Measurements from ENCODE around the gene CEP63. TPM values are rescaled to one million over a fixed set of nuclear protein-coding genes. Genes with fewer than 3 reads are reported as not detected.

Gene CEP63
- total RNA-seq, 1 donor: 19.4 TPM

DNA sequence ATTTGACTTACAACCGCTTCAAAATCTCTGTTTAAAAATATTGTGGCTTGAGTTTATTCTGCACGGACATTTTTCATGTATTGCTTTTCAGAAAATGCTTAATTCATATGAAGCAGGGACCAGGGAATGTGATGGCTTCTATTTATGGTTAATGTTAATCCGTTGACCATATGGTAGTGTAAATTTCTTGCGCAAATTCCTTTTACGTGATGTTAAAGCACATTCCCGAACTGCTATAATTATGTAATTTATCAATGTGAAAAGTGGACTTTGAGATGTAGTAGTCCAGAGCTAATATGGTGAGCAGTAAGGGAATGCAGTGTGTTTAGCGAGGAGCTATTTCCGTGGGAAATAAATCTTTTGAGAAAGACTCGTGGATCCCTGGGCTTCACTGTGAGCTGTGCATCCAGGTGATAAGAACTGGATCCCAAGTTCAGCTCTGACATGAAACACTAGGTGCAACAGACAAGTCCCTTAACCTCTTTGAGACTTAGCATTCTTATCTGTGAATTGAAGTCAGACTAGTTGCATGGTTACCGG is 27.4 kb upstream of the CEP63 start:
- TF ChIP-seq, protein P1, sequence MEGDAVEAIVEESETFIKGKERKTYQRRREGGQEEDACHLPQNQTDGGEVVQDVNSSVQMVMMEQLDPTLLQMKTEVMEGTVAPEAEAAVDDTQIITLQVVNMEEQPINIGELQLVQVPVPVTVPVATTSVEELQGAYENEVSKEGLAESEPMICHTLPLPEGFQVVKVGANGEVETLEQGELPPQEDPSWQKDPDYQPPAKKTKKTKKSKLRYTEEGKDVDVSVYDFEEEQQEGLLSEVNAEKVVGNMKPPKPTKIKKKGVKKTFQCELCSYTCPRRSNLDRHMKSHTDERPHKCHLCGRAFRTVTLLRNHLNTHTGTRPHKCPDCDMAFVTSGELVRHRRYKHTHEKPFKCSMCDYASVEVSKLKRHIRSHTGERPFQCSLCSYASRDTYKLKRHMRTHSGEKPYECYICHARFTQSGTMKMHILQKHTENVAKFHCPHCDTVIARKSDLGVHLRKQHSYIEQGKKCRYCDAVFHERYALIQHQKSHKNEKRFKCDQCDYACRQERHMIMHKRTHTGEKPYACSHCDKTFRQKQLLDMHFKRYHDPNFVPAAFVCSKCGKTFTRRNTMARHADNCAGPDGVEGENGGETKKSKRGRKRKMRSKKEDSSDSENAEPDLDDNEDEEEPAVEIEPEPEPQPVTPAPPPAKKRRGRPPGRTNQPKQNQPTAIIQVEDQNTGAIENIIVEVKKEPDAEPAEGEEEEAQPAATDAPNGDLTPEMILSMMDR (IDR thresholded peaks at IDR 0.05; ENCODE audit: insufficient read depth, low read length): no peak
- no peak overlapping the region for H3K4me3 ChIP-seq (ENCODE audit: low read depth, low read length)
- DNase-seq (ENCODE audit: low read depth): no peak

DNA sequence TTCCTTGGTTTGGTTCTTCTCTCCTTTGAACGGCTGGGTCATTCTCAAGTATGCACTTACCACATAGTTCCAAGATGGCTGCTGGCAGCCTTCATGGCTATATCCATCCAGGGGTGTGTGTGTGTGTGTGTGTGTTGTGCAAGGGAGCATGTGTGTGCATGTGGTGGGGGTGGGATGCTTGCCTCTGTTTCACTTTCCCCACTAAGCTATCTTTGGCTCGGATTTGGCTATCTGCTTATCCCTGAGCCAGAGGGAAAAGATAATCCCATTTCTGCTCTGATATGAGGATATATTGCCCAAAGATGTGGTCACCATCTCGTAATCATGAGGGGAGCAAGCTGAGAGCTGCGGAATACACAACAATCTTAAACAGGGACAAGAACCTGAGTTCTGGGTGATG is 26.3 kb upstream of the CEP63 start:
- peak; percentile 49 for DNase-seq (ENCODE audit: low read depth)
- H3K4me3 ChIP-seq (ENCODE audit: low read depth, low read length): no peak overlapping the region
- TF ChIP-seq, protein P1 (IDR thresholded peaks at IDR 0.05; ENCODE audit: insufficient read depth, low read length): no peak

DNA sequence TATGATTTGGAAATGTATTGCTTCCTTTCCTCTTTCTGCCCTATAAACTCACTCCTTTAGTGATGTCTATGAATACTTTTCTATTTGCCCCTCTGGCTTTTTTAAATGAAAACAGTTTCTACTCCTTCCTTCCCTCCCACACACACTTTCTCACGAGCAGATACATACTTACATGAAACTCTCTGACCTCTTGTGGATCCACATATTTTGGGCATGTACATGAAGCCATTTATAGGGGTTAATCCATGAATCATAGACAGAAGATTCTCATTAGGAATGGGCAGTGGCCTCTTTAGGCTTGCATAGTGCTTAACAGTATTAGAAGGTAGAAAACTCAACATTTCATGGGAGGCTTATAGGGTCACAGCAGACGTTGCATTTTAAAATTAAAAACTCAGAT is 24.9 kb upstream of the CEP63 start:
- H3K4me3 ChIP-seq (ENCODE audit: low read depth, low read length): no peak overlapping the region
- peak; percentile 84 for DNase-seq (ENCODE audit: low read depth)
- TF ChIP-seq, protein P1 (IDR thresholded peaks at IDR 0.05; ENCODE audit: insufficient read depth, low read length): no peak

DNA sequence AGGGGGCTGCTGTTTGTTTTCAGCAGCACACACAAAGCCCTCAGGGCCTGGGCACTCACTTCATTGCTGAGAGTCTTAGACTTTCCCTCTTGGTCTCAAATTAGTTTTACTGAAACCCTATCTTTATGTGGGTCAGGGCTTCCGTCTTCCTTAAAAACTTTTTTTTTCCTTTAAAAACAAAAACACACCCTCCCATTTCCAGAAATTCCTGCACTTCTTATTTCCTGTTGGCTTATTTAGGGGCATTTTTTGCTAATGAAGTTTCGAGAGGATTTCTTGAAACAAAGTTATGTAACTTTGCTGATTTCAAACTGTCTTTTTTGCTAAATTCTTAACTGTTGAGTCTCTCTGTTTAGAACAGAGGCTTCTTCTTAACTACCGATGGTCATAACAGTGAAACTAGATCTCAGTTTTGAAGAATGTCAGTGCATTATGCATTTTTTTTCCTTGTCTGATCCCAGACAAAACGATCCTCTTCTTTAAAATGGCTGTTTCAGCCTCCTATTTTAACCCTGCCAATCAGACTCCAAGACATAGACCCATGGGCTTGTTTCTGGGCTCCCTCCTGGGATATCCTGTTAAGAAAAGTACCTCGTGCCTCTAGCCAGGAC is 23.4 kb upstream of the CEP63 start:
- H3K4me3 ChIP-seq (ENCODE audit: low read depth, low read length): no peak overlapping the region
- peak; percentile 81 for DNase-seq (ENCODE audit: low read depth)
- TF ChIP-seq, protein P1 (IDR thresholded peaks at IDR 0.05; ENCODE audit: insufficient read depth, low read length): no peak

DNA sequence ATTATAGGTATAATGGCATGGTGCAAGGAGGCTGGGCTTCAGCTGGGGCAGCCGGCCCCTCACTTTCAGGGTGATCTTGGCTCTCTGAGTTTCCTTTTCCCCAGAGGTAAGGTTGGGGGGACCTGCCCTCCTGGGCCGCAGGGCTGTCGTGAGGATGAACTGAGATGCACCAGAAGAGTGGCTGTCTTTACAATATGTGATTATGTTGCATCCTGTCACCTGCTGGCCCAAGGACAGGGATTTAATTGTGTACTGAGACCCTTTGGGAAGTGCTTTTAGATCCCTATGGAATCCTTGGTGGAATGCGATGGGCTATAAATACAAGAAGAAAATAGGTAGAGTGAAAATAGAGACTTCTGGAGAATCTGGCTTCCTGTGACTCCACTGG is 22.2 kb upstream of the CEP63 start:
- DNase-seq (ENCODE audit: low read depth): no peak
- TF ChIP-seq, protein P1 (IDR thresholded peaks at IDR 0.05; ENCODE audit: insufficient read depth, low read length): no peak
- H3K4me3 ChIP-seq (ENCODE audit: low read depth, low read length): peak overlapping the region; percentile 4

DNA sequence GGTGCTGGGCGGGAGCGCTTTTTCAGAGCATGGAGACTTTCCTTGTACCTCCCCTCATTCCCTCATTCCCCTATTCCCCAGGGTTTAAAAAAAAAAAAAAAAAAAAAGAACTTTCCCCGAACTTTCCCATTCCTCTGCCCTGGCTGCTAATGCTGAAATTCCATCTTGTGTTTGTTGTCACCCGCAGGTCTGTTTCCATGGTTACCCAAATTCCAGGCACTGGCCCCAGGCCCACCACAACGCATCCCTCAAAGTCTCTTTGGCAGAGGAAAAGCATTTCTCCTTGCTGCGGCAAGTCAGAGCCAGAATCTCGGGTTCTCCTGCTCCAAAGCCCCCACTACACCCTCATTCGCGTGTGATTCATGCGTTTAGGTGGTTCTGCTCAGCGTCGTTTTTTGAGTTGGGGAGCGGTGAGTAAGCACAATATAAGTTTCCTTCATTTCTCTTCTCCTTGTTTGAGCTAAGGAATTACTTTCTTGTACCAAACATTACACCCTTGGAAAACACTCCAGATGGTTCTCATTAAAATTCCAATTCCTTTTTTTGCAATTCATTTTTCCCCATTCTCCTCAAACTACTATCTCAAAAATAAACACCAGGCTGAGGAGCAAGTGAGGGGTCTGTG is 21.7 kb upstream of the CEP63 start:
- TF ChIP-seq, protein P1 (IDR thresholded peaks at IDR 0.05; ENCODE audit: insufficient read depth, low read length): no peak
- no peak overlapping the region for H3K4me3 ChIP-seq (ENCODE audit: low read depth, low read length)
- peak; percentile 100 for DNase-seq (ENCODE audit: low read depth)

Data from fibroblast of the aortic adventitia (primary cell).